GM23248 (cell line): ENCODE results near the gene SMARCD1. TPM values are rescaled to one million over a fixed set of nuclear protein-coding genes. Genes with fewer than 3 reads are reported as not detected.

ENCODE experiments used
- DNase-seq: peaks from one replicate; pipeline ENCODE4 v3.0.0-alpha.2; 2015
- H2AFZ ChIP-seq: fragments of 200-600 bp; sonication (generic); 2 replicates; pipeline ENCODE4 v1.6.1; 2016; ENCODE audit warnings: antibody characterized with exemption
- H3F3A ChIP-seq: fragments of 200-600 bp; sonication (generic); 2 replicates; pipeline ENCODE4 v1.6.1; 2016; ENCODE audit warnings: mild to moderate bottlenecking, antibody characterized with exemption, mixed run types; ENCODE audit not compliant: insufficient read depth
- H3K27ac ChIP-seq: fragments of 200-600 bp; sonication (generic); 2 replicates; pipeline ENCODE4 v1.5.1; 2016; ENCODE audit warnings: mild to moderate bottlenecking
- H3K27me3 ChIP-seq: fragments of 200-600 bp; sonication (generic); replicated peaks from 2 replicates; pipeline ENCODE4 v1.6.1; 2016; ENCODE audit warnings: mild to moderate bottlenecking; ENCODE audit not compliant: insufficient read depth
- H3K36me3 ChIP-seq: fragments of 200-600 bp; sonication (generic); 2 replicates; pipeline ENCODE4 v1.6.1; 2016; ENCODE audit warnings: low read depth, mild to moderate bottlenecking
- H3K4me1 ChIP-seq: fragments of 200-600 bp; sonication (generic); 2 replicates; pipeline ENCODE4 v1.6.1; 2016; ENCODE audit warnings: mild to moderate bottlenecking; ENCODE audit not compliant: insufficient read depth
- H3K4me2 ChIP-seq: fragments of 200-600 bp; sonication (generic); one replicate; pipeline ENCODE4 v1.6.1; 2016; ENCODE audit warnings: mild to moderate bottlenecking; ENCODE audit not compliant: unreplicated experiment
- H3K4me3 ChIP-seq: fragments of 200-600 bp; sonication (generic); 2 replicates; pipeline ENCODE4 v1.5.1; 2016; ENCODE audit warnings: mild to moderate bottlenecking
- H3K79me2 ChIP-seq: fragments of 200-600 bp; sonication (generic); 2 replicates; pipeline ENCODE4 v1.6.1; 2016; ENCODE audit warnings: mild to moderate bottlenecking; ENCODE audit not compliant: insufficient read depth
- H3K9ac ChIP-seq: fragments of 200-600 bp; sonication (generic); 2 replicates; pipeline ENCODE4 v1.6.1; 2016; ENCODE audit warnings: mild to moderate bottlenecking
- H3K9me2 ChIP-seq: fragments of 200-600 bp; sonication (generic); 2 replicates; pipeline ENCODE4 v1.6.1; 2016; ENCODE audit warnings: mixed run types, mild to moderate bottlenecking, moderate library complexity; ENCODE audit not compliant: insufficient read depth
- H3K9me3 ChIP-seq: fragments of 200-600 bp; sonication (generic); one replicate; pipeline ENCODE4 v1.6.1; 2017; ENCODE audit warnings: low read depth
- H4K20me1 ChIP-seq: fragments of 200-600 bp; sonication (generic); 2 replicates; pipeline ENCODE4 v1.6.0; 2016; ENCODE audit not compliant: insufficient read depth
- EZH2 ChIP-seq: fragments of 200-600 bp; sonication (generic); IDR thresholded peaks from 2 replicates; pipeline ENCODE4 v1.6.1; 2018; ENCODE audit warnings: antibody characterized with exemption, mild to moderate bottlenecking; ENCODE audit not compliant: insufficient read depth, poor library complexity, severe bottlenecking
- EZH2phosphoT487 ChIP-seq: fragments of 200-600 bp; sonication (generic); IDR thresholded peaks from 2 replicates; pipeline ENCODE4 v1.6.1; 2018; ENCODE audit warnings: antibody characterized with exemption, moderate library complexity, mild to moderate bottlenecking, low read depth; ENCODE audit not compliant: insufficient read depth
- WGBS, 2 experiments: methylation state at CpG; one replicate each; pipeline ENCODE4 v1.1.6; 2015 to 2017; ENCODE audit warnings: low lambda C conversion rate in 2 of 2, low coverage in 1 of 2; ENCODE audit errors: missing lambda C conversion rate in 2 of 2; 5-methylcytosine and 5-hydroxymethylcytosine counted together
- in situ Hi-C: fragments of 300-500 bp; cut with MboI; formaldehyde crosslinking; loops from 2 replicates; pipeline ENCODE4 v1.15.0; 2020
- polyA plus RNA-seq: library from polyadenylated mRNA; unstranded; fragments of >200 nt; fragmentation: Nextera tagmentation; extraction: Ambion mirVana; gene quantifications from 2 replicates; pipeline ENCODE4 v1.2.1, GENCODE V29; 2016
- total RNA-seq: library from RNA; depleted of rRNA; stranded (reverse); fragments of >200 nt; shearing (Covaris generic); gene quantifications from 2 replicates; pipeline ENCODE4 v1.2.3, GENCODE V29; 2014

SMARCD1 gene
- total and polyA plus RNA-seq, 2 experiments from 2014 or later, result 6.4 to 41.9 TPM

GRCh38 chr12:50072198-50072907 is 12.8 kb upstream of the SMARCD1 start:
- in situ Hi-C loops, result loop anchor here (25.0 kb wide), 1 partner anchor 210 kb away; no protein-coding TSS in a partner anchor
- 70 to 78% methylated on average over 8 to 10 of the region's 10 CpGs for WGBS, 2 experiments
- TF ChIP-seq EZH2phosphoT487, result no peak
- TF ChIP-seq EZH2, result no peak

GRCh38 chr12:50073206-50073605 is 11.9 kb upstream of the SMARCD1 start:
- Histone ChIP-seq H3K27me3 (no peaks in the 10 kb centered on the region), H4K20me1 (no peaks in the 10 kb centered on the region), H3K9me3 (no peaks in the 10 kb centered on the region), H3K4me2 (no peak overlapping the region), H3K27ac (no peak overlapping the region), H3K9ac (no peak overlapping the region), H3K9me2 (no peaks in the 10 kb centered on the region), H3F3A (no peaks in the 10 kb centered on the region), H3K4me1 (no peaks in the 10 kb centered on the region), H3K36me3 (no peaks in the 10 kb centered on the region), H3K4me3 (no peak overlapping the region), H2AFZ (no peak overlapping the region), H3K79me2 (no peaks in the 10 kb centered on the region)
- no peak for TF ChIP-seq EZH2
- no peak for TF ChIP-seq EZH2phosphoT487
- WGBS, 2 experiments, result 58 to 70% methylated on average over 6 to 7 of the region's 7 CpGs
- in situ Hi-C loops, result loop anchor here (25.0 kb wide), 1 partner anchor 211 kb away; no protein-coding TSS in a partner anchor
- DNase-seq, result no peak

More at GRCh38 chr12:50072198-50072907, 12.8 kb upstream of the SMARCD1 start:
- Histone ChIP-seq H3K27ac (no peak overlapping the region), H3K9ac (no peak overlapping the region), H3K79me2 (no peaks in the 10 kb centered on the region), H3K9me2 (no peaks in the 10 kb centered on the region), H3K9me3 (no peaks in the 10 kb centered on the region), H2AFZ (no peak overlapping the region), H3K4me2 (no peak overlapping the region), H4K20me1 (no peaks in the 10 kb centered on the region), H3K36me3 (no peaks in the 10 kb centered on the region), H3K4me1 (no peaks in the 10 kb centered on the region), H3K4me3 (no peak overlapping the region), H3K27me3 (no peaks in the 10 kb centered on the region), H3F3A (no peaks in the 10 kb centered on the region)
- DNase-seq, result no peak

GRCh38 chr12:50073712-50074111 is 11.4 kb upstream of the SMARCD1 start:
- Histone ChIP-seq H3K9ac (no peak overlapping the region), H3K9me2 (no peaks in the 10 kb centered on the region), H3K27me3 (no peaks in the 10 kb centered on the region), H3K4me1 (no peaks in the 10 kb centered on the region), H3K4me3 (no peak overlapping the region), H3K27ac (no peak overlapping the region), H3K79me2 (no peaks in the 10 kb centered on the region), H3K9me3 (no peaks in the 10 kb centered on the region), H3F3A (no peaks in the 10 kb centered on the region), H3K36me3 (no peaks in the 10 kb centered on the region), H4K20me1 (no peaks in the 10 kb centered on the region), H3K4me2 (no peak overlapping the region), H2AFZ (no peak overlapping the region)
- no peak for TF ChIP-seq EZH2phosphoT487
- TF ChIP-seq EZH2, result no peak
- DNase-seq, result no peak
- in situ Hi-C loops, result loop anchor here (25.0 kb wide), 1 partner anchor 211 kb away; no protein-coding TSS in a partner anchor
- 71 to 77% methylated on average over 9 to 10 of the region's 10 CpGs for WGBS, 2 experiments

GRCh38 chr12:50074936-50075807 is 10.0 kb upstream of the SMARCD1 start:
- Histone ChIP-seq H3K9me2 (no peaks in the 10 kb centered on the region), H3K4me1 (no peaks in the 10 kb centered on the region), H3K4me3 (no peak overlapping the region), H3K9me3 (no peaks in the 10 kb centered on the region), H3K79me2 (no peaks in the 10 kb centered on the region), H3K36me3 (no peaks in the 10 kb centered on the region), H3K27me3 (no peaks in the 10 kb centered on the region), H4K20me1 (no peaks in the 10 kb centered on the region), H3K4me2 (no peak overlapping the region), H3F3A (no peaks in the 10 kb centered on the region), H3K27ac (no peak overlapping the region), H2AFZ (no peak overlapping the region), H3K9ac (no peak overlapping the region)
- in situ Hi-C loops, result loop anchor here (25.0 kb wide), 1 partner anchor 213 kb away; no protein-coding TSS in a partner anchor
- 6% methylated on average over 8 to 9 of the region's 9 CpGs for WGBS, 2 experiments
- DNase-seq, result peak; percentile 89
- TF ChIP-seq EZH2 (no peak), EZH2phosphoT487 (no peak)
